Measurements from ENCODE around the gene CCNQ.

CCNQ gene

DNA sequence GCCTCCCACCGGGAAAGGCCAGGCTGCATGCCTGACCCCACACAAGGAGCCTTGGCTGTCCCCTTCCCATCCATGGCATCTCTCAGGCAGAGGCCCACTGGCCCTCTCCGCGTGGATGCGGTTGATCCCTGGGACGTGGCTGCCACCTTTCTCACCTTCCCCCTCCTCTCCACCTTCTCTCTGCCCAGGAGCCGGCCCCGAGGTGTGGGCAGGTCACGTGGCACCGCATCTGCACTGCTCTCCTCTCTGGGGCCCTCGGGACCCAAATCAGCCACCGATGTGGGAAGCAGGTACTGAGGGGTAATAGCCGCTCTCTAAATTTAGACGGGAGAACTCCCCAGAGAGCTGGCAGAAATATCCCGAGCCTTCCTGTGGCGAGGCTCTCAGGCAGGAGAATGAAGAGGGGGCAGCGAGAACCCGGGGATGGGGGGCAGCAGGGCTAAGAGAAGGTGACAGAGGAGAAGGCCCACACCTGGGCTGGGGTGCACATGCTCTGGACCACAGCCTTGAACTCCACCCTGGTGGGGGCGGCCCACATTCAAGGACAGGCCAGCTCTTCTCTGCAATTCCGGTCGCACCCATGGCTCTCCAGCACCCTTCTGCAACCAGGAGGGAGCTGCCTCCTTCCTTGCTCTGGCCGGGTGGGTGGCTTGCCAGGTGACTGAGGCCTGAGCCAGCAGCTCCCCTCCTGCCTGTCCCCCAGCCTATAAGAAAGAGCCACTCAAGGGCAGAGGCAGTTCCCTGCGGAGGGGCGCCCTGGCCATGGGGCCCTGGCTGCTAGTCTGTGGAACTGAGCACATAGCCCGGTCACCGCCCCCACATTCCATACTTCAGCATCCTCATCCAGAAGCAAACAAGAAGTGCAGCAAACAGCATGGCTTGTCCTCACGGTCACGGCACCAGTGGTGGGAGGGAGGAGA is 38.4 kb upstream of the CCNQ start:
- no peak for DNase-seq

DNA sequence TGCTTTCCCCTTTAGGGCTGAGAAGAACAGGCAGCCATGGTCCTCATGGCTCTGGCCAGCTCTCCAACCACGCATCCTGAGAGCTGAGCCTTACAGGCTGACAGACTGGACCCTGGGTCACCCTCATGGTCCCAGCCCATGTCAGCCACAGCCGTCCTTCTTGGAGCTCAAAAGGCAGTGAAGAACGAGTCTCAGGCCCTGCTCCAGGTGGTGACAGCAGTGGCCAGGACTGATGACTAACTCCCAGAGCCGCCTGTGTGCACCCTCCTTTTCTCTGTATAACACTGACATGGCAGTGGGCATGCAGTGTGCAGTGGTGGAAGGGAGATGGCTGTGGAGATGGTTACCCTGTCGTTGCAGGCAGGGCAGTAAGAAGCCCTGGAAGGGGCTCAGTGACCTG is 37.8 kb upstream of the CCNQ start:
- no peak for DNase-seq

DNA sequence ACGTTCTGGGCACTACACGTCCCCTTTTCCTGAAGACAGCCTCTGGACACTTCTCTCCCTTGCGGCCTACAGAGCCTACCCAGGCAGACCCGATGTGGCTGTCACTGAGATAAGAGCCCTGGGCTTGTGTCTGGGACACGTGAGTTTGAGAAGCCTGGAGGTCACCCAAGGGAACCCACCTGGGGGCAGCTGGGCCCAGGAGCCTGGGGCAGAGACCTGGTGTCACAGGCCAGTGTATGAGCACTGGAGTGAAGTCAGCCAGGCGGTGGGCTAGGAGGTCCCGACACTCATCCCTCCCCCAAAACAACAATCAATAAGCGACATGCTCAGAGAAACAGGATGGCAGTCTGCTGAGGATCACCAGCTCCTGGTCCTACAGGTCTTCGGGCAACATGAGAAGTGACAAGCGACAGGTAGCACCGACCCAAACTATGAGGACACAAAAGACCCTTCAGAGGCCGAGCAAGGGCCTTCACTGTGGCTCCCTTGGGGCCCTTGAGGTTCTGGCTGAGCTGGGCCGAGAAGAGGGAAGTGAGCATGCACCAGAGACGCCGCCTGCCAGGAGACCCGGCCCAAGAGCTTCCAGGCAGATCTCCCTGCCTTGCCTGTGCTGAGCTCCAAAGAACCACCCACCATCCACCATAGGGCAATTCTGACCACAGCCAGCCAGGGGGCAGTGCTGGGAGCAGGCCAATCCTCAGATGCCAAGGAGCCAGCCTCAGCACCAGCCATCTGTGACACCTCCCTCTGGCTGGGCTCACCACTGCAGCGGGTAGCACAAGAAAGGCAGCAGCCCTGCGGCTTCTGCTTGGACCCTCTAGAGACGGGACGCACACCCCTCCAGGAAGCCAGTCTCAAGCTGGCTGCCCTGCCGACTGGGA is 37.1 kb upstream of the CCNQ start:
- no peak for DNase-seq

DNA sequence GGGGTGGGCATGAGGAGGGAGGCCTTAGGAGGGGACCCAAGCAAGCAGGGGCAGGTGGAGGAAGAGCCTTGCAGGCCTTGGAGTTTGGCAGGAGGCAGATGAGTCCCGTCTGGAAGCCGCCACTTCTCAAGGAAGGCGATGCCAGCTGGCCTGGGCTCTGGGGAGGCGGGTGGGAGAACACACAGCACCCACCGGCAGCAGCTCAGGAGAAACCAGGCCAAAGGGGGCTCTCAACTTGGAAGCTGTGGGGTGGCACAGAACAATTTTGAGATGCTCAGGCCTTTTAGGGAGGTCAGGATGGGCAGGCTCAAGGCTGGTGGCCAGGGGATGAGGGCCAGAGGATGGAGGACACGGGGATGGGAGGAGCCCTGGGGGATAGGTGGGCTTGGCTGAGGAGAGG is 36.4 kb upstream of the CCNQ start:
- DNase-seq = no peak

DNA sequence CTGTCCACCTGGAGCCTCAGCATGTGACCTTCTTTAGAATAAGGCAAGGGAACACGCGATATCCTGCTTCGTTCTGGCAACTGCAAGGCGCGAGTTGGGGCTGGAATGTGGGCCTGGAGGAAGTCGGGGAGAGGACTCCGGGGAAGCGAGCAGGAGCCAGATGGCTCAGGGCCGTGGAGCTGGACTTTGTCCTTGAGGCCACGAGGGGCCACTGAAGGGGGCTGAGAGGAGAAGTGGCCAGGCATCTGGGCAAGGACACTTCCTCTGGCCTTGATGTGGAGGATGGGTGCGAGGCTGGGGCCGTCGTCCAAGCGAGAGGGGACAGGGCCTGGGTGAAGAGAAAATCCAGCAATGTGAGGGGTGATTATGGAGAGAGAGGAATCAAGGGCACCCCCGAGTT is 35.9 kb upstream of the CCNQ start:
- DNase-seq = no peak

DNA sequence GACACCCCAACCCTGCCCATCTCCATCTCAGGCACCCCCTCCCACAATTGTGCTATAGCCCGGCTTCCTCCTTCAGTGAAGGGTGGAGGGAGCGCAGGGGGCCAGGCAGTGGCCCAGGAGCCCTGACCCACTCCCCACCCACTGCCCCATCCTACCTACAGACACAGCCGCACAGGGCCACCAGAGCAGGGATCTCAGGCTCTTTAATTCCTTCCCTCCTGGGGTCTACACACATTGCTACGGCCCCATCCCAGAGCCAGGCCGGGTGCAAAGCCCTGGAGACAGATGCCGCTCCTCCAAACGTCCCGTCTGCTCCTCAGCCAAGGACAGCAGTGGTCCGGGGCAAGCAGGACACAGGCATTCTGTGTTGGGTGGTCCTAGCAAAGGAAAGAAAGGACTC is 35.3 kb upstream of the CCNQ start:
- no peak for DNase-seq

DNA sequence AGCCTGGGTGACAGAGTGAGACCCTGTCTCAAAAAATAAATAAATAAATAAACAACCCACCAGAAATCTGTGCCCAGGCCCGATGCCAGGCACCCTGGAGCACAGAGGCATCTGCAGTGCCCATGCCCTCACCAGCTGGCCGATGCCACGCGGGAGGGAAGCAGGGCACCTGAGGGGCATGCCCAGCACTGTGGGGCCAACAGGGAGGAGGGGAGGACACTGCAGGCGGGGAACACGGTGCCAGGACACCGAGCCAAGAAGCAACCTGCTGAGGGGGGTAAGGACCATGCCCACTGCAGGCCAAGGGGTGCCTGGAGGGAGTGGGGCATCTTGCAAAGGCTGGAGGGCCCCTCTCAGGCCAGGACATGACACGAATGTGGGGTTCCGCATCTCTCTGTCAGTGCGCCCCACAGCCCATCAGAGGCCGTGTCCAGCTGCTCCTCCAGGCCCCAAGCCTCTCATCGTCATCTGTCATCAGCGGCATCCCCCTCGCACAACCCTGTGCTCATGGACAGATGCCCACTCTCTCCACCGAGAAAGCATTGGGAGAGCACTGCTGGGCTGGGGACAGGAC is 34.8 kb upstream of the CCNQ start:
- no peak for DNase-seq

DNA sequence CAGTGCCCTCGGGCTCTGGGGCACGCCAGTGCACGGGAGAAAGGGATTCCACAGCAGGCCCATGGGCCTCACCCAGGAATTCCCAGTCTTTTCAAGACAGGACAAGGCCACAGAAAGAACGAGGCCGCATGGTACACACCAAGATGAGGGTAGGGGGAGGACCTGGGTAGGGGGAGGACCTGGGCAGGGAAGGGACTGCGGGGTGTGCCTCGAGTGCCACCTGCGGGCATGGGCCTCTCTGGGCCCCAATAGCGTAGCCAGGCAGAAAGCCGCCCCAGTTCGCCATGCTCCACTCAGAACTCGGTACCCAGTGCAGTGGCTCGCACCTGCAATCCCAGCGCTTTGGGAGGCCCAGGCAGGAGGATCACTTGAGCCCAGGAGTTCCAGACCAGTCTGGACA is 34.1 kb upstream of the CCNQ start:
- DNase-seq = no peak

DNA sequence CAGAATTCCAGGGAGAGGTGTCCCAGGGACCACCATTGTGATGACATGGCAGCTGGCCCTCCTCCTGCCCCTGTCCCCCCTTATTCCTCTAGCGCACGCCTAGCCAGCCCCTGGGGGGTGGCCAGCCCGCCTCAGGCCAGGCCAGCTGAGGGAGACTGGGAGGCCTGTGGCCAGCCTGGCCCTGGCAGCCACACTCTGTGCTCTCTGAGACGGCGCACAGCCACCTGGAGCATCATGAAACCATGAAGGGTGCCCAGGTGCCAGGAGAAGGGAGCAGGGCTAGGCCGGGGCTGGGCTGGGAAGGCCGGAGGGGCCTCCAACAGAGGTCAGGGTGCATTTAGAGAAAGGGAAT is 33.6 kb upstream of the CCNQ start:
- no peak for DNase-seq

DNA sequence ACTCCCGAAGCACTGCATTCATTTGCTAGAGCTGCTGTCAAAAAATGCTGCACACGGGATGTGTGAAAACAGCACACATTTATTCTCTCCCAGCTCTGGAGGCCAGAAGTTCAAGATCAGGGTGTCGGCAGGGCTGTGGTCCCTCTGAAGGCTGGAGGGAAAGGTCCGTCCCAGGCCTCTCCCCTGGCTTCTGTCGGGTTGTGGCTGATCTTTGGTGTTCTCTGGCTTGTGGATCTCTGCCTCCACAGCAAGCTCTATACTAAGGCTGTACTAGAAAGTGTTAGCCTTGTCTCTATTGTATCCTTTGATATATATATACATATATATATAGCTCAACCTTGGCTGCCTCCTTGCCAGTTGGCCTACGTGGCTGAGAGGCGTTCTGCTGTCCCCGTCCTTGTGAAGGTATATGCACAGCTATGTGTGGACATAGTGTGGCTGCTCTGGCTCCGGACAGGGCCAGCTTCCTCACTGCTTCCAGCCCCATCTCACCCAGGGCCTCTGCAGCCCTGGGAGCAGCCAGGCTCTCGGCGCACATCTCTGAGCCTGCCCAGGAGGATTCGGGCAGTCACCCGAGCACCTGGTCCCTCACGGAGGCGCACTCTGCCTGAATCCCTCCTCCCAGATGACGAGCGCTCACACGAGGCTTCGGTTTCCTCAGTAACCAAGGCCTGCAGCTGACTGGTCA is 33.1 kb upstream of the CCNQ start:
- no peak for DNase-seq

DNA sequence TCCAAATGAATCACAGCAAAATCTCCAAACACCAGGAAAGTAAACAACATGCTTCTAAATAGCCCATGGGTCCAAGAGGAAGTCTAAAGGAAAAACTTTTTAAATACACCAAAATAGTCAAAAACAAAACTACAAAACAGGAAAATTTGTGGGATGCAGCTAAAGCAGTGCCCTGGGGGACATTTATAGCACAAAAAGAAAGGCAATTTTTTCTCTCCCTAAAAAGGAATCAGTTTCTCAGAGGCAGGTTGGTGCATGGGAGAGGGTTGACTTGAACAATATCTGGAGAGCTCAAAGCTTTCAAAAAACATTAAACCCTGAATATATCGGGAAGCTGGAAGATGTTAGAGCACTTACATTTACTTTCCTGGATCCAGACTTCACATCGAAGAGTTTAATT is 32.4 kb upstream of the CCNQ start:
- DNase-seq = no peak

DNA sequence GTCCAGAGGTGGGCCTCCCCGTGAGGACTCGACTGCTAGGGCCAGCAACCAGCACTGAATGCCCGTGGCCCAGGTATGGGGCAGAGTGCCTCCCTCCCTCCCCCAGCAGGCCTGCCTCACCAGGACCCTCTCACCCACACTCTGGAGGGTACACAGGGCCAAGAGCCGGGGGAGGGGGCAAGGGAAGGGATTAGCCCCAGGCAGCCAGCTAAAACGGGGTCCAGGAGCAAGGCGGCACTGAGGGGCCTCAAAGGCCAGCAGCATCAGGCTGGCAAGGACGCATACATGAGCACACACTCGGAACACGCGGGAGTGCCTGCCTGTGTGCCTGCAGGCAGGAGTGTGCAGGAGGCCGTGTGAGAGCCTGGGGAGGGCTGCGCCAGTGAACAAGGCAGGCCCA is 29.7 kb upstream of the CCNQ start:
- DNase-seq = no peak

DNA sequence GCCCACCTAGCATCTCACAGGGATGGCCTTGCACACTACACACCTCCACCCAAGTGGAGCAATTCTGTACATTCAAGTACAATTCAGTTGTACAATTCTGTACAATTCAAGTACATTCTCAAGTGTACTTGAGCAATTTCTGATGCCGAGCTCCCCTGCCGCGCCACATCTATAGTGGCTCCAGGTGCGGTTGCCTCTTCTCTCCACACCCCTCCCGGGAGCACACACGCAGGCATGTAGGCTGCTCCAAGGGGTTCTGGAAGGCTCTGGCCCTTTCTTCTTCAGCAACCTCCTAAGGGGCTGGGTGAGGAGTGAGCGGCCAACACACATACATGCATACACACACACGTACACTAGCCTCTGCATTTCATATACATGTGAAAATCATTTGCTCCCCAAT is 29.2 kb upstream of the CCNQ start:
- DNase-seq = no peak

DNA sequence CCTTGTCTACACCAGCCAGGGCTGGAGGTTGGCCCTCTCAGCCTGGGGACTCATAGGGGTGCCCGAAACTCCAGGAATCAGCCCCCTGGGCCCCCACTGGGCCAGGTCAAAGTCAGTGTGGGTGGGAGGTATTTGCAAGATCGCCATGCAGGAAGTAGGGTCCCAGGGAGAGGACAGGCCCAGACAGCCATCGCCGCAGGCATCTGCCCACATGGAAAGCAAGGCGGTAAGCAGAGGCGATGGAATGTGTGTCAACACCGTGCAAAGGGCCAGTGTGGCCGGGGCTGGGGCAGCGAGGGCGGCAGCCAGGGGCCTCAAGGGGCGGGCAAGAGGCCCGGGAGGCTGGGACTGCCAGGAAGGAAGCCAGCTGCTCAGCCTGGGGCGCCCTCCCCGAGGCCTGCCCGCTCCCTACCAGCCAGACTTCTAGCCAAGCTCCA is 28.8 kb upstream of the CCNQ start:
- no peak for DNase-seq

DNA sequence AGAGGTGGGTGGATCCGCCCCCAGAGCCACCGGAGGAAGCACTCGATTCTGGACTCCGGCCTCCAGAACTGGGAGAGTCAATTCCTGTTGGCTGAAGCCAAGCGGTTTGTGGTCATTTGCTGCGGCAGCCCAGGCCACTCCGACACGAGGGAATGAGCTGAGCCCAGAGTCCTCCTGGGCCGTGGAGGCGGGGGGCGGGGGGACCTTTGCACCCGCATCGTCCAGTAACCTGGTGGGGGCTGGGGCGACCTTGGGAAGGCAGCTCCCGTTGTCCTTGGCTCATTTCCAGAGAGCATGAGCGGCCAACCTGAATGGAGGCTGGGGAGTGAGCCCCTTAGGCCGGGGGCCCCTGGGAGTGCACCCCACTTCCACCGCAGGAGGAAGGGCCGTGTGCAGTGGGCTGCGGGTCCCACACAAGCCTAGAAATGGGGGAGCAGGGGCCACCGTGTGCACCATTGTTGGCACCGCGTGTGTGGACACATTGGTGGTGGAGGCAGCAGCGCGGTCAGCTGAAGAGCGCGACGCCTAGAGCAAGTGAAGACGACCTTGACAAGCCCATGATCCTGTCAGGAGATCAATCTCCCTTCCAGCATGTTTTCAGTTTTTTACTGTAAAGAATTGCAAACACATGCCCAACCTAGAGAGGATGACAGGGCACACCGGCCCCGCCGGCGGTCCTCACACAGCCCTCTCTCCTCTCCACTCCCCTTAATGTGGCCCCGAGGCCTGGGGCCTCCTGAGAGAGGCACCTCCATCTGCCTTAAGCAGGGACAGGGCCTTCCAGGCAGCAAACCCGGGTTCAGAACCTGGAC is 28.1 kb upstream of the CCNQ start:
- DNase-seq = no peak

DNA sequence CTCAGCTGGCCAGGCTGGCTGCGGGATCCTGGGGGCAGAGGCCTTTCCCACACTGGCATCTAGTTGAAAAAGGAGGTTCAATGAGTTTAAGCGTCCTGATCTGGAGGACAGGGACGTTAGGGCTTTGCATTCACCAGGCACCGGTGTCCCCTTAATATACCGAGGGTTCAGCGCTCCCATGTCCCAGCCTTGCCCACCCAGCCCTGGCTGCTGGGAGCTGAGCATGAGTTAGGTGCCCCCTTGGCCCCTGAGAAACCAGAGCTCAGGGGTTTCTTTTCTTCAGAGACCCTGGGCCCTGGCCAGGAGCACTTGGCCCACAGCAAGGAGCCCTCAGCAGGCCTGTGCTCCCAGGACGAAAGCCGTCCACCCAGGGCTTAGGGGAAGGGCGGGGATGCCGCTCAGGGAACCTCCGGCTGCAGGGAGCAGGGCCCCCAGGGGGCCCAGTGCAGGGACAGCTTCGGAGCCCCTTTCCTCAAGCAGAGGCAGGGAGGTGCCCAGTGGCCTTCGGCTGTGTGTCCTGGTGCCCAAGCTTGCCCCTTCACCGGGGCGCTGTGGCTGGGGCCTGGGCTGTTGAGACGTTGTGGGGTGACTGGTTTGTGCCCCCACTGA is 27.2 kb upstream of the CCNQ start:
- no peak for DNase-seq

DNA sequence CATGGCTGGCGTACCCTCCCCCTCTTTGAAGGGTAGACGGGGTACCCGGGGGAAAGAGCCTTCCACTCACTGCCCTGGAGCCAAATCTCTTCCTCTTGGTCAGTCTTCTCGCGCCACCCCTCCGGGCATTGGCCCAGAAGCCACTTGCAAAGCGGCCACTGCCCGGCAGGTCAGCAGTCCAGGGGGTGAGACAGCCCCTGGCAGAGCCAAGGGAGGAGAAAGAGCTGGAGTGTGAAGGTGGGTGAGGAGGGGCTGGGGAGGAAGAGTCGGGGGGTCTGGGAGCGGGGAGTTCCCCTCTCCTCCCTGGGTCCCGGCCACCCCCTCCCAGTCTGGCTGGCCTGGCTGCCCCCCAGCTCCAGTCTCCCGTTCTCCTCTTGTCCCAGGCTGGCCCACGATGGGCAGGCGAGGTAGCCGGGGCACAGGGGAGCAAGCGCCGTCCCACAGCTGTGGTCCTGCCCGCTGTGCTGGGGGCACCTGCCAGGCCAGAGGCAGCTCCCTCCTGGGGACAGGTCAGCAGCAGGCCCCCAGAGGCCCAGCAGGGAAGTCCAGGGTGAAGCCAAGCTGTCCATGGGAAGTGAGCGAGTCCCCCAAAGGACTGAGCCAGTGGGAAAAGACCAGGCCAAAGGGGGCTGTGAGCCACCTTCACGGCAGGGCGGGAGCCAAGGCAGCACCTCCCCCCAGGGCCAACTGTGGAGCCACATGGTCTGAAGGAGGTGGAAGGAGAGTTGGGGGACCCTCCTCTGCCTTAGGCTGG is 26.5 kb upstream of the CCNQ start:
- DNase-seq = no peak

DNA sequence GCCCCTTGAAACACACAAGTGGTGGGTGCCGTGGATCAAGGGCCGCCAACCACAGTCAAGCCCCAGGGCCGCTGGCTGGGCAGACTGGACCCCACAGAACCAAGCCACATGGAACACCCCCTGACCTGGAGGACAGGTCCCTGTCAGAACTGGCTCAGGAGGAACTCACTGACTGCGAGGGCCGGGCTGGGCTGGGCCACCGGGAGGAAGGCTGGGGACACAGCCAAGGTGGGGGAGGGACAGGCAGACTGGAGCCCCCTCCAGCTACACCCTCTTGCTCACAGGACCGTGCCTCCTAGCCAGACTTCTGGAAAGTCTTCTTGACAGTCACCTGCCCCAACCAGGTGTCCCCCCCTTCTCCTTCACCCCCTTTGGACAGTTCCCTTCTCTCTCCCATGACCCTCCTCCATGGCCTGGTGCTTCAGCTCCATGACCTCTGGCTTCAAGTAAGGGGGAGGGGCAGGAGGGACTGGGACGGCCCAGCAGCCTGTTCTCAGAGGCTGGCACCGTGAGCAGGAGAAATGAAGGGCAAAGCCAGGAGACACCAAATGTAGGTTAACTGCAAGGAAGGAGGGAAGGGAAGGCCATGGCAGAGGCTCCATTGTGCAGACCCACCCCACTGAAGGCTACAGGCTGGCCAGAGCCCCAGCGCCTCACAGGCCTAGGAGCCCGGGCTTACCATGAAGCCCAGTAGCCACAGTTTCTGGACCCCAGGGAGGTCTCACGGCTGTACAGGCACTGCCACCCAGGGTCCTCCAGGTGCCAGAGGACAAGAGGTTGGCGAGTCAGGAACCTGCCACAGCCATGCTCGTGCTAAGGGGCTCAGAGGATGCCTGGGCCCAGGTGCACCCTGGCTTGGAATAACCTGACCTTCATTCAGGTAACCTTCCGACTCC is 25.5 kb upstream of the CCNQ start:
- no peak for DNase-seq

DNA sequence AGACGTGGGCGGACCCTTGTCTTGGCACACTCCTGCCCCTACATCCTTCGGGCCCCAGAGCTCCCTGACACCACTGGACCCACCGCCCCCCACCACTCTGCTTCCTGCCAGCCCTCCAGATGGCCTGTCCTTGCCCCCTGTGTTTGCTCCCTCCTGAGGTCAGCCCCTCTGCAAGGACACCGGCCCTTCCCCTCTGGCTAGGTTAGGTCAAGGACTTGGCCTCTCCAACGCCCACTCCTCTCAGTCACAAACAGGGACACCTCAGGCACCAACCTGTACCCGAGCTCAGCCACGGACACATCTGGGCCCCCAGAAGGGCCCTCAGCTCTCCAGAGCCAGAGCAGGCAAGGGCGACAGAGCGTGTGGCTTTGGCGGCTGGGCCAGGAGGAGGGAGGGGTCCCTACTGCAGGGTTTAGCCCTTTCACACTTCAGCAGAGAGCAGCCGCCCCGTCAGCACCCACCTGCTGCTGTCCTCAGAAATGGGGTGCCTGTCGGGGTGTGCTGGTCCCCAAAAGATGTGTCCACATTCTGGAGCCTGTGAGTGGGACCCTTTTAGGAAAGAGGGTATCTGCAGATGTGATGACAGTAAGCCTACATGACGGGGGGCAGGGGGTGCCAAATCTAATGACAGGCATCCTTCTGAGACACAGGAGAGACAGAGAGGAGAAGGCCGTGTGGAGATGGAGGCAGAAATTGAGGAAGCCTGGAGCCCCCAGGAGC is 24.5 kb upstream of the CCNQ start:
- DNase-seq = no peak

All from hippocampal formation (tissue), 2 donors.